GM21515 (cell line): ENCODE measurements around the gene ARAP3.
"Not testable (repeated sequence)": the region's sequence is repeated elsewhere in the genome, so short reads cannot be mapped to it uniquely, and the experiment has no call there.

Experiments used
- ATAC-seq: cut with Tn5 transposase; IDR thresholded peaks from one replicate; pipeline ENCODE4 v1.9.1; 2021; ENCODE audit not compliant: unreplicated experiment

The ARAP3 gene, protein sequence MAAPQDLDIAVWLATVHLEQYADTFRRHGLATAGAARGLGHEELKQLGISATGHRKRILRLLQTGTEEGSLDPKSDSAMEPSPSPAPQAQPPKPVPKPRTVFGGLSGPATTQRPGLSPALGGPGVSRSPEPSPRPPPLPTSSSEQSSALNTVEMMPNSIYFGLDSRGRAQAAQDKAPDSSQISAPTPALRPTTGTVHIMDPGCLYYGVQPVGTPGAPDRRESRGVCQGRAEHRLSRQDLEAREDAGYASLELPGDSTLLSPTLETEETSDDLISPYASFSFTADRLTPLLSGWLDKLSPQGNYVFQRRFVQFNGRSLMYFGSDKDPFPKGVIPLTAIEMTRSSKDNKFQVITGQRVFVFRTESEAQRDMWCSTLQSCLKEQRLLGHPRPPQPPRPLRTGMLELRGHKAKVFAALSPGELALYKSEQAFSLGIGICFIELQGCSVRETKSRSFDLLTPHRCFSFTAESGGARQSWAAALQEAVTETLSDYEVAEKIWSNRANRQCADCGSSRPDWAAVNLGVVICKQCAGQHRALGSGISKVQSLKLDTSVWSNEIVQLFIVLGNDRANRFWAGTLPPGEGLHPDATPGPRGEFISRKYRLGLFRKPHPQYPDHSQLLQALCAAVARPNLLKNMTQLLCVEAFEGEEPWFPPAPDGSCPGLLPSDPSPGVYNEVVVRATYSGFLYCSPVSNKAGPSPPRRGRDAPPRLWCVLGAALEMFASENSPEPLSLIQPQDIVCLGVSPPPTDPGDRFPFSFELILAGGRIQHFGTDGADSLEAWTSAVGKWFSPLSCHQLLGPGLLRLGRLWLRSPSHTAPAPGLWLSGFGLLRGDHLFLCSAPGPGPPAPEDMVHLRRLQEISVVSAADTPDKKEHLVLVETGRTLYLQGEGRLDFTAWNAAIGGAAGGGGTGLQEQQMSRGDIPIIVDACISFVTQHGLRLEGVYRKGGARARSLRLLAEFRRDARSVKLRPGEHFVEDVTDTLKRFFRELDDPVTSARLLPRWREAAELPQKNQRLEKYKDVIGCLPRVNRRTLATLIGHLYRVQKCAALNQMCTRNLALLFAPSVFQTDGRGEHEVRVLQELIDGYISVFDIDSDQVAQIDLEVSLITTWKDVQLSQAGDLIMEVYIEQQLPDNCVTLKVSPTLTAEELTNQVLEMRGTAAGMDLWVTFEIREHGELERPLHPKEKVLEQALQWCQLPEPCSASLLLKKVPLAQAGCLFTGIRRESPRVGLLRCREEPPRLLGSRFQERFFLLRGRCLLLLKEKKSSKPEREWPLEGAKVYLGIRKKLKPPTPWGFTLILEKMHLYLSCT (N-terminal part only)

DNA sequence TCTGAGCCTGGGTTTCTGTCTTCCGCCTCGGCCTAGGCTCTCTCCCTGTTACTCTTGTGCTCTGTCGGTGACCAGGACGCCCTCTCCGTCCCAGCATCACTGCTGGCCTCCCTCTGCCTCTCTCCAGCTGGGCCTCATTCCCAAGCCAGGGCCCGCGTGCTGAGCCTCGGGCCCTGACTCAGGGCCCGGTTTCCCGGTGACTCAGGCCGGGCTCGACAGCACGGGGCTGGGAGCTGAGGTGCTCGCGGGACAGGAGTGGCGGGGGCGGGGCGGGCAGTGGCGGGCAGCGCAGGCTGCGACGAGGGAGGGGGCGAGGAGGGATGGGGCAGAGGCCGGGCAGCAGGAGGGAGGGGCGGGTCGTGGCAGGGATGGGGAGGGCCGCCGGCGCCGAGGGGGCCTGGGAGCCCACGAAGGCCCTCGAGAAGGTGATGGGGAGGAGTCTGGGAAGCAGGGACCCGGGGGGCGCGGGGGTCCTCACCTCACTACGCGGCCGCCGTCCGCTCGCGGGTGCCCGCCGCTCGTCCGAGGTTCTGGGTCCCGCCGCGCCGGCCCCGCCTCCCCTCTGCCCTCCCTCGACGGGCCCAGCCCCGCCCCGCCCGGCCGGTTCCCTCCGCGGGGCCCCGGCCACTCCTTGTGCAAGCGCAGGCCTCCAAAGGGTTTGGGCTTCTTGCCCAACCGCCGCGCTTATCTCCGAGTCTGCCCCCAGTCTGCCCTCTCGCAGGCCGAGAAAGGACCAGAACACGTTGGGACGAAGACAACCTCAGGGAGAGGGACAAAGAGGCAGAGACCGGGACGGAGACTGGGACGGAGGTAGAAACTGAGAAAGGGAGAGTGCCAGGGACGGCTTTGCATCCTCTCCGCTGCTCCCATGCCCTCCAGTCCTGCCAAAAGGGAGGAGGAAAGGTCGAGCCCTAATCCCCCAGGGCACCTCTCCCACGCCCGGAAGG lies at the start of gene ARAP3:
Gene ARAP3 (minus strand): TSS at position 536 of the 947 bp plus-strand sequence. CDS start 1,744 bp downstream, outside the sequence.
- ATAC-seq: no peak

DNA sequence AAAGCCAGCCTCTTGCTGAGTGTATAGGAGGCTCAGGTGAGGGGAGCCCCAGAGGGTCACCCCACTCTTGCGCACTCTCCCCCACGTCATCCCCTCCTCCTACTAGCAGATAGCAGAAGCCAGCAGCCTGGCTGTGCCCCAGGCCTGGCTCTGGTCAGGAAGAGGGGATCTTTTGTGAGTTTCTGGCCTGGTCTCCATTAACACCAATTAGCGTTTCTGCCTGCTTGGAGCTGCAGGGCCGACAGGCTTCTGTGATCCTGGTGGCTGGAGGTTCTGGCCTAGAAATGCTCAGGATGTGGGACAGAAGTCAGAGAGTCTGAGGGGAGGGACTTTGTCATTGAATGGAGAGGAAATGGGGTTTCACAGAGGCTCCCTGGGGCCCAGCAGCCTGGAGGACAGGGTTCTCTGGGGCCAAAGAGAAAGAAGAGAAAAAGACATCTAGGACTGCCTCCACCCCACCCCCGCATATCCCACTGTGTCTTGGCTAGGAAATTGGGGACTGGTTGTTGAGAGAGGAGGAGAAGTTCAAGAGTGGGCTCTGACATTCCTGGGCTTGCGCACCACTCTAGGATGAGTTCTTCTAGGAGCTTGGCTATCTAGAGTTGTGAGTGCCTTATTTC lies 47.5 kb upstream of the ARAP3 start:
- no peak for ATAC-seq

DNA sequence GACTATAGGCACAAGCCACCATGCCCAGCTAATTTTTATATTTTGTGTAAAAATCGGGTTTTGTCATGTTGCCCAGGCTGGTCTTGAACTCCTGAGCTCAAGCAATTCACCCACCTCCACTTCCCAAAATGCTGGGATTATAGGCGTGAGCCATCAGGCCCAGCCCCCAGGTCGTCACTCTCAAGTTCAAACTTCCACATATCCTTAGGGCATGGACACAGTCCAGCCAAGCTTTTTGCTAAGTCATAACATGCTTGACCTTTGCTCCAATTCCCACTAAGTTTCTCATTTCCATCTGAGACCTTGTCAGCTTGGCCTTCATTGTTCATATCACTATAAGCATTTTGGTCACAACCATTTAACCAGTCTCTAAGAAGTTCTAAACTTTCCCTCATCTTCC lies 43.9 kb upstream of the ARAP3 start:
- no peak for ATAC-seq

DNA sequence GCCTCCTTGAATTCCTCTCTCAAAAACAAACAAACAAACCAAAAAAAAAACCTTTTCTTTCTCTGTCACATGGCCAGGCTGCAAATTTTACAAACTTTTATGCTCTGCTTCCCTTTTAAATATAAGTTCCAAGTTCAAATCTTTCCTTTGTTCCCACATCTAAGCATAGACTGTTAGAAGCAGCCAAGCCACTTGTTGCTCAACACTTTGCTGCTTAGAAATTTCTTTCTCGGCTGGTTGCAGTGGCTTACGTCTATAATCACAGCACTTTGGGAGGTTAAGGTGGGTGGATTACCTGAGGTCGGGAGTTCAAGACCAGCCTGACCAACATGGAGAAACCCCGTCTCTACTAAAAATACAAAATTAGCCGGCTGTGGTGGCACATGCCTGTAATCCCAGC lies 43.1 kb upstream of the ARAP3 start:
- not testable (repeated sequence) for ATAC-seq

DNA sequence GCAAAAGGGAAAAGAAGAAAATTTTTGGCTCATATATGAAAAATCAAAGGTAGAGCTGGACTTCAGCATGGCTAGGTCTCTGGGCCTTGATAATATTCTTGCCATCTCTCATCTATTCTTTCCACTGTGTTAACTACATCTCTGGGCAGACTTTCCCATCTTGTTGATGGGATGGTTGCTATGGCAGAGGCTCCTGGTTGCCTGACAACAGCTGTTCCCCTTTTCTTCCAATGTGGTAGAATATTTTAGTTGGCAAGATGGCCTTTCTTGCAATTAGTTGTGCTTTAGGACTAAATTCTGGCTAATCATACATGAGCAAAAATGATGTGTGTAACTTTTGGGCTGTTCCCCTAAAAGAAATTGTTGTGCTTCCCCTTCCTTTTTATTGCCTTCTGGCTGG lies 40.2 kb upstream of the ARAP3 start:
- no peak for ATAC-seq

DNA sequence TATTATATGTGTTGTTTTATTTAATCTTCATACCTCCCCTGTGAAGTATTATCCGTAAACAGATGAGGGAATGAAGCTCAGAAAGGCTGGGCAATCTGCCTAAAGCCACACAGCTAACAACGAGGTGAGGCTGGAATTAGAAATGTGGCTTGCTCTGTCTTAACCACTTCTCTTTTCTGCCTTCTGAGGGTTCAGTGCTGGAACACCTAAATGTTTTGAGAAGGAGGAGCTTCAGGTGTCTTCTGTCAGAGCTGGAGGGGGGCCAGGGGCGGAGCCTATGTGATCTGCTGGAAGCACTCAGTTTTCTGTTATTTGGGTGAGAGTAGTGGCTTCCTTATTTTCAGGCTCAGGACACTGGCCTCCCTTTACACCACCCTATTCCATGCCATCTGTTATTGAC lies 35.0 kb upstream of the ARAP3 start:
- ATAC-seq: peak; percentile 51

DNA sequence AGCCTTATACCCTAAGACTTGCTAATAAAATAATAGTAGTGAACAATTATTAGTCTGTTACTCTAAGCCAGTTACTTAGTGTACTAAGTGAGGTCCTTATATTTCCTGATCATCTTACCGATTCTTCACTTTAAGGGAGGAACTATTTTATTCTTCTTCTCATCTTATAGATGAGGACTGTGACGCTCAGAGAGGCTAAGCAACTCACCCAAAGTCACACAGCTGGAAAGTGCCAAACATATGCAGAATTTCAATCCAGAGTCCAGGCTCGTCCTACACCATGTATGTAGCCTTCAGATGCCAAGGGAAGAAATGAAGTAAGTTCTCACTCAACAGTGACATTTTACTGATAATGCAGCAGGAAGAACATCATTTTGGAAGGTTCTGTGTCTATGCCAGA lies 34.4 kb upstream of the ARAP3 start:
- no peak for ATAC-seq

DNA sequence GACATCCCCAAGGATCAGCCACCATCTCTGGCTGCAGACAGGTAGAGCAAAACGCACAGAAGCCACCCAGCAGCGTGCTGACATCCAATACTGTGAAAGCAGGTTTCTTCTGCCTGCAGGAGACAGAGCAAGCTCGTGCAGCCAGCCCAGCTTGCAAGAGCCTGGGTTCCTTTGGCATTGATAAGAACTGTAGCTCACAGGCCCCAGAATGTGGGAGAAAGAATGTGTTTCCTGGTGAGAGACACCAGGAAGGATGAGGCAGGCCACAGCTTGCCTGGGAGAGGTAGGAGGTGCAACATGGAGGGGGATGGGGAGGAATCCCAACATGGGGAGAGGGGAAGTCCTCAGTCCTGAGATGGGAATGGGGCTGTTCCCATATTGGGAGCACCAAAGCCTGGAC lies 34.0 kb upstream of the ARAP3 start:
- ATAC-seq: no peak

DNA sequence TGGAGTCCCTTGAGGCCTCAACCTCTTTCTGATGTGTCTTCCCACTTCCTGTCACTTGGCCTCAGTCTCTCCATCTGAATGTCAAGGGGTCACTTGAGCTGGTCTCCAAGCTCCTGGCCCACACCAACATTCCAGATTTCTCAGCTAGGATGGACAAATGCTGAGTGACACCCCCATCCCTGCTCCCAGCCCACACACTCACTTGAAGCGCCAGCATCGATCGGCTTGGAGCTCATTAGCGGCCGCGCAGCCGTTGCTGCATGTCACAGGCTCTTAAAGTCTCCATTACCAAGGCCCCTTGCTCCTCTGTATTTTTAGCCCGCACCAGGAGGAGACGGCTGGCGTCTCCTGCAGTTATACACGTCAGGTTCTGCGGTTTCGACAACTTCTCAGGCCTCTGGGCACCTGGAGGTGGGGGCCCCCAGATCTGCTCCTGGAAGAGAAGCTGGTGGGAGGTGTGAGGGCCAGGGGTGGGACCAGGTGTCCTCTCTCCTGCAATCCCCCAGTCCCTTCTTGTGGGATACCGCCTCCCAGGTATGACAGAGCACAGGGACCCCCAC lies 33.4 kb upstream of the ARAP3 start:
- ATAC-seq: no peak

DNA sequence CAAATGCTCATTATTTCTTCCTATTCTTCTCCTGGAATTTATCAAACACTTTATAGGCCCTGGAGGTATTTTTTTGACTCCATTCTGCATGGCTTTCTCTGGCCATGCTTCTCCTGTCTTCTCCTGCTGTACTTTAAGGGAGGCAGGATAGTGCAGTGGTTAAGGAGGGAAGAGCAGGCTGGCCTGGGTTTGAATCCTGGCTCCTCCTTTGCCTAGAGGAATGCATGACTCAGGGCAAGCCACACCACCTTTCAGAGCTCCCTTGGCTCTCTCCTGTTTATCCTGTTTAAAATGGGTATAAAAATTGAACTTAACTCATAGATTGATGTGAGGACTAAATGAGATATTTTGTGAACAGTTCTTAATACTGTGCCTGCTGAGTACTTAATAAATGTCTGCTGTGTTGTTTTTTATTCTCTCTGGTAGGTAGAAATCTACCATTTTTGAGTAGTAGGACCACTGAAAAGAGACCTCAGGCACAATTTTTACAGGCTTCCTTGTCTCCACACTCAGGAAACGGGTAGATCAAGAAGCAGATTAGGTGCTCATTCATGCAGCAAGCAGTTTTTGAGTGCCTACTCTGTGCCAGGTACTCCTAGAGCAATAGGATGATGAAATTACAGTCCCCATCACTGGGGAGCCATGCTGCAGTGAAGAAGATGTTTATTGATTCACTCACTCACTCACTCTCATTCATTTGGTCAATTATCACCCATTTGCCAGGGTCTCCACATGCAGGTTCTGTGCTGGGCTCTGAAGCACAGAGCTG lies 32.7 kb upstream of the ARAP3 start:
- ATAC-seq: no peak

DNA sequence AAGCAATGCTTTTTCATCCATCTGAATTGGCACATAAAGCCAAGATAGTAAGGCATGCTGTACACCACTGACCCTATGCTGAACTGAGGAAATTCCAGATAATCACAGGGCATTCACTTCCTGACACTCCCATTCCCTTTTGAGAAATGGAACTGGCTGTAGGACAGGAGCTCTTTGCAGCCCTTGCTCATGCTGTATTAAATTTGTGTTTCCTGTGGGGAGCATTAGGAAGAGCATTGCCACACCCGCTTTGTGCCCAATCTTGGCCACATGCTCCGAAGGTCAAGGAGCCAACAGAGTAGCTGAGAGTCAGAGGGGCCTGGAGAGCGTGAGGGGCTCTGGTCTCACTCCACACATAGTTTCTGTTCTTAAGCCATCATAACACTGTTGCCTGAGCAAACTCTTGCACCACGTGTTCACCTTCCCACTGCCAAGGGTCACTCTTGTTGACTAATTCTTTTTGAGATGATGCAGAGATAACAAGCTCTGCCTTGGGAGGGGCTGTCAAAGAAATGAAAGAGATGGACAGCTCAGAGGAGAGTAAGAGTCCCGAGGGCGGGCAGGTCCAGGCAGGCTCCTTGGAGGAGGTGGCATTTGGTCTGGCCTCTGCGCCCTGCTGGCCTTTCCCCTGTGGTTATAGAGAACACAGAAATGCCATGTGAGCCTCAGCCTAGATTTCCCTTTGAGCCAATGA lies 31.7 kb upstream of the ARAP3 start:
- ATAC-seq: no peak

DNA sequence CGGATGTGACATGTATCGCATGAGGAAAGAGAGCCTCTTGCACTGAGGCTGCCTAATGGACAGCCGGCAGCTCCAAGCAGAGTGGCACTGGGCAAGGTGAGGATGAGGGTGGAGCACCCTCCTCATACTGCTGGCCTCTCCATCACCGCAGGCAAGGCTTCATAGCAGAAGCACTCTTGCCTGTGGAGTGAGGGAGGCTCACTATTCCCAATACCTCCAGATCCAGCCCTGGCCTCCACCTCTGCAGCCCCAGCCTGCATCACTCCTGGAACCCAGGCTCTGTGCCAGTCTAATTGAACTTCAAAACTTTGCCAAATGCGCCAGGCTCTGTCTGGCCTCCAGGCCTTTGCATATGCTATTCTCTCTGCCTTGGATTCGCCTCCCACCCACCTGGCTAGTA lies 29.7 kb upstream of the ARAP3 start:
- no peak for ATAC-seq

DNA sequence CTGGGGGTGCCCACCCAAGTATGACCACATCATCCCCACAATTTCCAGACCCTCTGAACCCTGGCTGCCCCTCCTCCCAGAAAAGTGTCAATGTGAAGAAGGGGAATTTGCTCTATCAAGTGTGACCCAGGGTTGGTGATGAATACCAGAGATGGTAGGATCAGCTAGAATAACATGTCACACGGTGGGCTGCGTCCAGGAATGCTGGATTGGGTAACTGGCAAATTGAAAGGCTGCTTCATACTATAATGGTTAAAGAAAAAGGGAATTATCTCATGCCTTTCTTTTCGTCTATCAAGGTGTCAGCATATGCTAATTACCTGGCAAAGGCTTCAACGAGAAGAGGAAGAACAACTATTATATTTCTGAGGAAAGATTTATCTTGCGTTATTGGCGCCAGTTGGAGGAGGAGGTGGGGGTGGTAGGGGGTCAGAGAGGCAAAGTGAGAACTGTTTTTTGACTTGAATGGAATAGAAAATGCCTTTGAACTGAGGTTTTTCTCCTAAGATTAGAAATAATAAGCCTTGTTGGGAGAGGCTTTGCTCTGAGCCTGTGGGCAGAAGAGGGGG lies 27.8 kb upstream of the ARAP3 start:
- ATAC-seq: no peak

DNA sequence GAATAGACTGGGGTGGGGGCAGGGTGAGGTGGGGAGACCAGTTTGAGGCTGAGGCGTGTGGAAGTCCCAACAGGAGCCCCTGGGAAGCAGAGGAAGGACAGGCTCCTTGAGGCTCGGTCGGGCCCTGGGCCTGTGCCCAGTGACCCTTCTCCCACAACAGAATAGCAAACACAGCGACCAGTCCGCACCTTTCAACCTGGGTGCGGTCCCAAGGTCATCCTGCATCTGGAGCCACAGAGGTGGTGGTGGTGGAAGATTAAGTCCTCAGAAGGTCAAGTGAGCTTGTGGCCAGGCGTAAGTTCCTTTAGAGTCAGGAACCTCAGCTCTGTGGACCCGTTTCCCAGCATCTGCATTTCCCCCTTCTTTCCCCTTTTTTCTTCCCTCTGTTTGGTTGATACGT lies 26.0 kb upstream of the ARAP3 start:
- ATAC-seq: no peak

DNA sequence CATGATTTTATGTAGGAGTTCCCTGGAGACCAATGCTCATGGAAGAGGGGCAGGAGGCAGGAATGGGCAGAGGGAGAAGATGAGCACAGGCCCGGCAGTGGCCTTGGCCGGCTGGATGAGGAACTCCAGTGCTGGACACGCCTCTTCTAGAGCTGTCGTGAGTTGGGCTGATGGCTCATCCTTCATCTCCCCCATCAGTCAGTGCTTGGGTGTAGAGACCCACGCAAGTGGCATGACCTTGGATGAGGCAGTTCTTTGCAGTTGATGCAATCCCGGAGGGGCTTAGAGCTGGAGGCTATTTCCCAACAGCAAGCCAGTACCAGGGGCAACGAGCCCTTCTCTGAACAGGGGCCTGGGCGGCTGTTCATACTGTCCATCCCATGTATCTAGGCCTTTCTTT lies 25.5 kb upstream of the ARAP3 start:
- ATAC-seq: no peak

DNA sequence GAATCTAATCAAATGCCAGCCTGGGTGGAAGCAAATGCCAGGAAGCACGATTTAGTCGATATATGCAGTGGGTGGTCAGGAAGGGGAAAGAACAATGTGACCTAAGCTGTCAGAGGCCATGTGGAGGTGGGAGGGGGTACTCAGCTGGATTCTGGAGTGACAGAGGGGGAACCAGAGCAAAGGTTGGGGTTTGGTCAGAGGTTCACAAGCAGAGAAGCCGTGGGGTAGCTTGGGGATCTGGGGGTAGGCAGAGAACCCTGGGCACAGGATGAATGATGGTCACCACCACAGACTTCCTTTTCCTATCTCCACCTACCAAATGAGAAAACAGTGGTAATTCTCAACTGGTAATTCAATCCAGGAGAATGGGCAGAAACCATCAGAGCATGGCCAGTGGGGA lies 24.1 kb upstream of the ARAP3 start:
- ATAC-seq: no peak

DNA sequence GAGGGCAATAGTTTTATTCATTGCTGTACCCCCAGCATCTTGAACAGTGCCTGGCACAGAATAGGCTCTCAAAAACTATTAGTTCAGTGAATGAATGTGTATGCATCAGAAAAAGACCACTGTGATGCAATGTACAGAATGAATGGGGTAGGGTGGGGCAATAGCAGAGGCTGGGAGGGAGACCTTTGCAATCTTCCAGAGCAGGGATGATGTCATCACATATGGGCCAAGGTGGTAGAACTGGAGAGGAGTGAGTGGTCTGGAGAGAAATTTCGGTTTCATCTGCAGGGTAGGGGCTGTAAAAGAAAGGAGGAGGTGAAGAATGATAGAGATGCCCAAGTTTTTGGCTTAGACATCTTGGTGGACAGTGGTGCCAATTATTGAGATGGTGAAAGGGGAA lies 23.4 kb upstream of the ARAP3 start:
- ATAC-seq: no peak
